Erythroblast (primary cell): ENCODE measurements around the gene LINC00237.

Experiments used
- GATA1 ChIP-seq: IDR thresholded peaks from 2 replicates; pipeline ENCODE4 v1.6.1; 2011; ENCODE audit warnings: low read depth, mild to moderate bottlenecking, control low read depth, low read length, moderate library complexity
- POLR2A ChIP-seq: IDR thresholded peaks from 2 replicates; pipeline ENCODE4 v1.6.1; 2011; ENCODE audit warnings: mild to moderate bottlenecking, low read length

DNA sequence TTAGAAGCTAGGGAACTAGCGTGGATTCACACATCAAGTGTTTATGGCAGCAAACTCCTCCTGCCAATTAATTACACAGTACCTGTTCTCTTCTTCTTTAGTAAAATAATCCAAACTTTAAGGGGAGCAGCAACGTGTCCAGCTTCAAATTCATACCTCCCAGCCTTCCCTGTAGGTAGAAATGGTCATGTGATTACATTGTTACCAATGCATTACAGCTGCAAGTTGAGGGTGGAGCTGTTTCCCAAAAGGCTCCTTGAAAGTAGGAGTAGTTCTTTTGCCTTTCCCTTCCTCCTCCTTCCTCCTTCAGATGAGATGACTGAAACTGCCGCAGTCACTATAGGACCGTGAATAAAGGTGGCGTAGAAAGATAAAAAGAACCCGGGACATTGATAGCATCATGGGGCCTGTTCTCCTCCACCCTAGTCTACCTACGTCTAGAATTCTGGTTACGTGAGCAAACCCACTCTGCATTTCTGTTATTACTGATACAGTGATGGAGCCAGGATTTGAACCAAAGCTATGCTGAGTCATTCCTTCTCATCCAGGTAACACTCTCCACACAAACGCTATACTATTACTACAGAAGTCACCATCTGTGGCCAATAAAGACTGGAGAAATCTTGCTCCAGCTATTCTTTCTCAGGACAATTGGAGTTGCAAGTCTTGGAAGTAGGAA, 18.2 kb downstream of the LINC00237 start:
- TF ChIP-seq POLR2A (no peak), GATA1 (no peak)
